SIG-M5 treated with dmso at 0.1 percent for 504 hours (cell line): ENCODE measurements around the gene EEF2KMT.
"Not testable (repeated sequence)": the region's sequence is repeated elsewhere in the genome, so short reads cannot be mapped to it uniquely, and the experiment has no call there.

Experiments used
- DNase-seq: peaks from one replicate; lab custom pipeline; 2025; ENCODE audit not compliant: unreplicated experiment; lab: John Stamatoyannopoulos, UW

The EEF2KMT gene

GRCh38 chr16:5095145-5095830 lies 2.3 kb downstream of the EEF2KMT start:
- not testable (repeated sequence) for DNase-seq

- DNase-seq = not testable (repeated sequence)
These were observed 3.8 kb downstream of the EEF2KMT start for GRCh38 chr16:5093746-5094145.

- not testable (repeated sequence) for DNase-seq
These were observed 4.5 kb downstream of the EEF2KMT start for GRCh38 chr16:5093081-5093480.

- not testable (repeated sequence) for DNase-seq
These were observed 7.0 kb downstream of the EEF2KMT start for GRCh38 chr16:5090592-5090991.

GRCh38 chr16:5089911-5090555 lies 7.6 kb downstream of the EEF2KMT start:
- DNase-seq = not testable (repeated sequence)

- not testable (repeated sequence) for DNase-seq
These were observed 8.7 kb downstream of the EEF2KMT start for GRCh38 chr16:5088936-5089335.

- not testable (repeated sequence) for DNase-seq
These were observed 9.4 kb downstream of the EEF2KMT start for GRCh38 chr16:5088086-5088790.

GRCh38 chr16:5085716-5086115 lies 11.9 kb downstream of the EEF2KMT start:
- not testable (repeated sequence) for DNase-seq

GRCh38 chr16:5084802-5085201 lies 12.8 kb downstream of the EEF2KMT start:
- peak; percentile 24 for DNase-seq

- DNase-seq = not testable (repeated sequence)
These were observed 13.4 kb downstream of the EEF2KMT start for GRCh38 chr16:5084099-5084731.

- DNase-seq = not testable (repeated sequence)
These were observed 13.9 kb downstream of the EEF2KMT start for GRCh38 chr16:5083646-5084045.

GRCh38 chr16:5080996-5081395 lies 16.6 kb downstream of the EEF2KMT start:
- DNase-seq = not testable (repeated sequence)

GRCh38 chr16:5080461-5080860 lies 17.1 kb downstream of the EEF2KMT start:
- not testable (repeated sequence) for DNase-seq

- no peak for DNase-seq
These were observed 19.0 kb downstream of the EEF2KMT start for GRCh38 chr16:5078626-5079025.

GRCh38 chr16:5077304-5077703 lies 20.3 kb downstream of the EEF2KMT start:
- no peak for DNase-seq

- DNase-seq = no peak
These were observed 22.0 kb downstream of the EEF2KMT start for GRCh38 chr16:5075637-5076036.

- not testable (repeated sequence) for DNase-seq
These were observed 23.8 kb downstream of the EEF2KMT start for GRCh38 chr16:5073771-5074170.

- no peak for DNase-seq
These were observed 24.3 kb downstream of the EEF2KMT start for GRCh38 chr16:5073279-5073629.

GRCh38 chr16:5072334-5073278 lies 25.0 kb downstream of the EEF2KMT start:
- DNase-seq = no peak

GRCh38 chr16:5071681-5072333 lies 25.8 kb downstream of the EEF2KMT start, which contains the start of gene ALG1:
Gene ALG1, plus strand, starts transcription at chr16:5071843. Its CDS starts 7 bp downstream, at chr16:5071850.
- peak; percentile 67 for DNase-seq
